Measurements from ENCODE around the gene USP35. TPM values are rescaled to one million over a fixed set of nuclear protein-coding genes. Genes with fewer than 3 reads are reported as not detected.

Gene USP35
- polyA plus RNA-seq, 1 donor: 4.1 TPM

DNA sequence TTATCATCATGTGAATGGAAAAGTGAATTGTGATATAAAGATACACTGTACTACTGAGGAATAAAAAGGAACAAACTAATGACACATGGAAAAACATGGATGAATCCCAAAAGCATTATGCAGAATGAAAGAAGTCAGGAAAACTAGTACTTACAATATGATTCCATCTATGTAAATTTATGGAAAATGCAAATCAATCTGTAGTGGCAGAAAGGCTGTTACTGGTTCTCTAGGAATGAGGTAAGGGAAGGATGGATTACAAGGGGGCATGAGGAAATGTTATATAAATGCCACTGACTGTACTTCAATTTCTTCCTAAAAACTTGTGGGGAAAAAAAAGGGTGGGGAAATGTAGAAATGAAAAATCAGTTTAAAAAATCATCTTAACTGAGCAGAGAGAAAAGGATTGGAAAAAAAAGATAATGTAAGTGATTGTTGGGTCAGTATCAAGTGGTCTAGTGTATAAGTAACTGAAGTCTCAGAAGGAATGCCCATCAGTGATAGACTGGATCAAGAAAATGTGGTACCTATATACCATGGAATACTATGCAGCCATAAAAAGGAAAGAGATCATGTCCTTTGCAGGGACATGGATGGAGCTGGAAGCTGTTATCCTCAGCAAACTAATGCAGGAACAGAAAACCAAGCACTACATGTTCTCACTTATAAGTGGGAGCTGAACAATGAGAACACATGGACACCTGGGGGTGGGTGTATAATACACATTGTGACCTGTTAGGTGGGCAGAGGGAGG is 48.8 kb downstream of the USP35 start:
- no peak for DNase-seq

DNA sequence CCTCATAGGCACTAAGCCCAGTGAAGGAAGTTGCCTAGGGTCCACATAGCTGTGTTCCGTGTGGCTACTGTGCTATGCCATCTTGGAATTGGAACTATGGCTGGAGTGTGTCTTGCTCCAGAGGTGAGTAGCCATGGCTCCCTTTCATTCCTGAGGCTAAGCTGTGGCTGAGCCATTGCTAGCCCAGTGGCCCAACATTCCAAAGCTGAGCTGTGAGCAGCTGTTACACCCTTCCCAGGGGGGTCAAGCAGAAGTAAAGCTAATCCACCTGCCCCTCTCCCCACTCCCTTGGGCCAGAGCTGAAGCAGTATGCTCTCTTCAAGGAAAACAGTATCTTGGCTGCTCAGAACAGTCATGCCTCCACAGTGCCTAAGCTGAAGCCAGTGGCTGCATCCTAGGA is 51.1 kb downstream of the USP35 start:
- DNase-seq: no peak

DNA sequence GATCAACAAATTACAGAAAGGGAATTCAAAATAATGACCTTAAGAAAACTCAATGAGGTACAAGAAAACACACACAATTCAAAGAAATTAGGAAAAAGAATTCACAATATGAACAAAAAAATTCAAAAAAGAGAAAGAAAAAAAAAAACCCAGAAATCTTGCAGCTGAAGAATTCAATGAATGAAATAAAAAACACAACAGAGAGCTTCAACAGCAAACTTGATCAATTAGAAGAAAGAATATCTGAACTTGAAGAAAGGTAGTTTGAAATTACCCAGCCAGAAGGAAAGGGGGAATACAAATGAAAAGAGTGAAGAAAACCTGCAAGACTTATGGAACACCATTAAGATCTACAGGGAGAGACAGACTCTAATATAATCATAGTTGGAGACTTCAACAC is 52.8 kb downstream of the USP35 start:
- no peak for DNase-seq

DNA sequence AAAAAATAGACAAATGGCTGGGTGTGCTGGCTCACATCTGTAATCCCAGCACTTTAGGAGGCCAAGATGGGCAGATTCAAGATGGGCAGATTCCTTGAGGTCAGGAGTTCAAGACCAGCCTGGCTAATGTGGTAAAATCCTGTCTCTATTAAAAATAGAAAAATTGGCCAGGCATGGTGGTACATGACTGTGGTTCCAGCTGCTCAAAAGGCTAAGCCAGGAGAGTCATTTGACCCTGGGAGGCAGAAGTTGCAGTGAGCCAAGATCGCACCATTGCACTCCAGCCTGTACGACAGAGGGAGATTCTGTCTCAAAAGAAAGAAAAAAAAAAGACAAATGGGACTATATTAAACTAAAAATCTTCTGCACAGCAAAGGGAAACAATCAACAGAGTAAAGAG is 55.4 kb downstream of the USP35 start:
- no peak for DNase-seq

DNA sequence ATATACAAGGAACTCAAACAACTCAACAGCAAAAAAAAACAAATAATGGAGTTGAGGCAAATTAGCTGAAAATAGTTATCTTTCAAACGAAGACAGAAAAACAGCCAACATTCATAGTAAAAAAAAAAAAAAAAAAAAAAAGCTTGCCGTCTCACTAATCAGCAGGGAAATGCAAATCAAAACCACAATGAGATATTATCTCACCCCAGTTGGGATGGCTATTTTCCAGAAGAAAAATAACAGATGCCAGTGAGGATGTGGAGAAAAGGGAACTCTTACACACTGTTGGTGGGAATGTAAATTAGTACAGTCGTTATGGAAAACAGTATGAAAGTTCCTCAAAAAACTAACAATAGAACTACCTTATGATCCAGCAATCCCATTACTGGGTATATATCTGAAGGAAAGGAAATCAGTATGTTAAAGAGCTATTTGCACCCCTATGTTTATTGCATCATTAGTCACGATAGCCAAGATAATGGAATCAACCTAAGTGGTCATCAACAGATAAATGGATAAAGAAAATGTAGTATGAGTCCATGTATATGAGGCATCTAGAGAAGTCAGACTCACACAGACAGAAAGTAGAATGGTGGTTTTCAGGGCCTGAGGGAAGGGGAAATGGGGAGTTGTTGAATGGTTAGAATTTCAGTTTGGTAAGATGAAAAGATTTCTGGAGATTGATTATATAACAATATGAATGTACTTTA is 56.0 kb downstream of the USP35 start:
- DNase-seq: no peak

DNA sequence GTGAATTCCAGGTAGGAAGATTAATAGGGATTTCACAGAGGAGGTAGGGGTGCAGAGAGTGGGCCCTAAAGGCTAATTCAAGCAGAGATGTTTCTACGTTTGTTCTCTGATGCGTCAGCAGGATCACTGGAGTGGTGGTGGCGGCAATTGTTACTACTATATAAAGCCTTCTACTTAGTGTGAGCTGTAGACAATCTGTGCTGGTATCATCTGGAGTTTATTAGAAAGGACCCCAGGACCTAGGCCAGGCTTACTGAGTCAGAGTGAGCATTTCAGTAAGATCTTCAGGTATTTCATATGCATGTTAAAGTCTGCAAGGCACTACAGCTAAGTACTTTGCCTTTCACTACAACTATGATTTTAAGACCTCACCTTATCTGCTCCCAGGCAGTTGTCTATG is 59.5 kb downstream of the USP35 start:
- DNase-seq: no peak

DNA sequence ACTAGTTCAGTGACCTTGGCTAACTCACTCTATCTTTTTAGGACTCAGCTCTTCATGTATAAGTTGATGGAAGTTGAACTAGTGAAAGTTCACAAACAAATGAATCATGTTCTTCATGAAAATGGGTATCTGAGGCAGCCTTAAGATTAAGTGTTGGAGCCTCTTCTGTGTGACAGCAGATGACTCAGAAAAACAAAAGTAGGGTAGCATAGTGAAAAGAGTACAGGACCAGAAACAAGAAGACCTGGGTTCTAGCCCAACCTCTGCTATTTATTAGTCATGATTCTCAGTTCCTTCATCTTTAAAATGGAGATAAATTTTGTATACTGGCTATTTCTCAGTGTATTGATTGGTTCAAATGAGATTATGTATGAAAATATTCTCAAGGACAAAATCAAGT is 60.2 kb downstream of the USP35 start:
- no peak for DNase-seq

DNA sequence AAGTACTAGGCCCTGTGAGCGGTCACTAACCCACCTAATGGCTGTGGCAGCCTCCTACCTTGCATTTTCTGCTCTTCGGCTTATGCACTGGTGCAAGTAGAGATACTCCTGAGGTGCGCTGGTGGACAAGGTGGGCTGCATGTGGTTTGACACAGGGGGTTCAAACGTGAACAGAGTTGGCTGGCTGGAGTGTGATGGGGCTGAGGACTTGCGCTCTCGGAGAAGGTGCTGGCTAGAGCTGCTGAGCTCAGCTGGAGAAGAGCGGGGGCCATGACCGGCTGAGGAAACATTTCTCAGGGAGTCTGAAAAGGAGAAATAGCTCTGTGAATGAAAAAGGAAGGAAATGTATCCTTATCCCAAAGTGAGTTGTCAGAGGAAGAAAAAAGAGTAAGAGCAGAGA is 61.4 kb downstream of the USP35 start:
- no peak for DNase-seq

DNA sequence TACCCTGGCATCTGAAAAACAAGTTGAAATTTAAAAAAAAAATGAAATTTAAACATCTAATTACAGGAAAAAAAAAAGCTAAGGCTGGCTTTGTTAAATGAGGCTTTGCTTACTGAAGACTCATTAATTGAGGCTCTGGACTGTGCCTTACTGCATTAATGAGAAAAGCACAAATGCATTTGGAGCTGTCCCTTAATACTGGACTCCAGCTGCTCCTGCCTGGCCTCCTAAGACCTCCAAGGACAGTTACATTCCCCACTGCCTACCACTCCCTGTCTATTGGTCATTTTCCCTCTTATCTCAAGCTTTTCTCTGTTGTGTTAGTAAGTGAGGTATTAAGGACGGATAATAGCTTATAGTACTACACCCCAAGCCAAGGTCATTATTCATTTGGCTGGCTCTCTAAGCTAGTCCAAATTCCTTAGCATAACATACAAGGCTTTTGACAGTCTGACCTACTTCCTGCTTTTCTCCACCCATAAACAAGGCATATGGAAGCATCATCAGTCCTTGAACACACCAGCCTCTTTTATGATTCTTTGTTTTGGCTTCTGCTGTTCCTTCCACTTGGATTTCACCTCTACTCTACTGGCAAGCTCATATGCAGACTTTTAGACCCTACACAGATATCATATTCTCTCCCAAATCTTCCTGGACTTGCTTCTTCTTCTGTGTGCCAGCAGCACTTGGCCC is 62.5 kb downstream of the USP35 start:
- peak; percentile 56 for DNase-seq

DNA sequence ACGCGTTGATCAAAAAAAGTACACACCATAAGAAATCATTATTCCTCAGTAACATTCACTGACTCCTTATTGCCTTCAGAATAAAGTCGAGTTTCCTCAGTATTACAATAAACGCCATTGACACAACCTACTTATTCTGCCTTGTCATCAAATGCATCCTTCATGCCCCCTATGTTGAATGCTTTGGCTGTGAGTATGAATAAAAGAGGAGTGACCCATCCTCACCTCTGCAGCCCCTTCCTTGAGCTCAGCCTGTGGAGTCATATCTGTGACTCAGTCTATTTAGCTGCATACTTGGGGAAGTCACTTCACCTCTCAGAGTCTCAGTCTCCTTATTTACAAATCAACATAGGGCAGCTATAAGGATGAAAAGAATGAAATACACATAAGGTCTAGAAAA is 65.1 kb downstream of the USP35 start:
- no peak for DNase-seq

DNA sequence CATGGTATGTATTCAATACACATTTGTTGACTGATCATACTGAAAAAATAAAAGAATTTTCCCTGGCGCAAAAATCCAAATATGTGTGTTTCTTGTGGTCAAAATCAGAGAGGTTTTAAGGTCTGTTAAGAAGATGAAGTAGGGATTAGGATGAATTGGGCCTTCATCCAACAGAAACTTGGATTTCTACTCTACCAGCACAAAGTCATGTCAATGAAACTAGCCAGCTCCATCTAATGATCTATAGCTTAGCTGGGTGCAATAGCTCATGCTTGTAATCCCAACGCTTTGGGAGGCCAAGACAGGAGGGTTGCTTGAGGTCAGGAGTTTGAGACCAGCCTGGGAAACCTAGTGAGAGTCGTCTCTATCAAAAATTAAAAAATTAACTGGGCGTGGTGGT is 65.5 kb downstream of the USP35 start:
- DNase-seq: no peak

DNA sequence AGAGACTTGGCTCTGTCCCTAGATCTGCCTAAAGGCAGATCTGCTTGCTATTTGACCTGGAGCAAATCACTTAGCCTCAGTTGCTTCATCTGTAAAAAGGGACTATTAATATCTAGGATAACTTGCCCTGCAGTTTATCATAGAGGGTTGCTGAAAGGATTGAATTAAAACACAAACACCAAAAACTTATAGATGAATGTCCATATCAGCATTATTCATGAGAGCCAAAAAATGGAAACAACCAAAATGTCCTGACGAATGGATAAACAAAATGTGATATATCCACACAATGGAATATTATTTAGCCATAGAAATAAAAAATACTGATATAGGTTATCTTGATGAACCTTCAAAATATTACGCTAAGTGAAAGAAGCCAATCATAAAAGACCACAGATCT is 67.2 kb downstream of the USP35 start:
- DNase-seq: no peak

DNA sequence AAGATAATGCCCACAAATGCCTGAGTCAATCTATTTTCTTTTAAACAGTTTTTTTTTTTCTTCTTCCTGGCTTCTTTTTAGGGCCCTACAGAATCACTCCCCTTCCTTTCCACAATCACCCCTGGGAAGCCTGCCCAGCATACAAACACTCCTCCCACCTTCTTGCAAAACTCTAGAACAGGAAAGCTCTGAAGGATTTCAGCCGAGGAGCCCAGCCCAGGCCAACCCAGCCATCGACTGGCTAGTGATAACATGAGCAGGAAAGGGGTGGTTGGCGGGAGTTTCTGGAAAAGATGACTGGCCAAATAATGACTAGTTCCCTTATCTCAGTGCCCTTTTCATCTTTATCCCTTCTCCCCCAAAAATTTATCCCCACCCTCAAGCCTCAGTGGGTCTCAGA is 68.2 kb downstream of the USP35 start:
- DNase-seq: no peak

DNA sequence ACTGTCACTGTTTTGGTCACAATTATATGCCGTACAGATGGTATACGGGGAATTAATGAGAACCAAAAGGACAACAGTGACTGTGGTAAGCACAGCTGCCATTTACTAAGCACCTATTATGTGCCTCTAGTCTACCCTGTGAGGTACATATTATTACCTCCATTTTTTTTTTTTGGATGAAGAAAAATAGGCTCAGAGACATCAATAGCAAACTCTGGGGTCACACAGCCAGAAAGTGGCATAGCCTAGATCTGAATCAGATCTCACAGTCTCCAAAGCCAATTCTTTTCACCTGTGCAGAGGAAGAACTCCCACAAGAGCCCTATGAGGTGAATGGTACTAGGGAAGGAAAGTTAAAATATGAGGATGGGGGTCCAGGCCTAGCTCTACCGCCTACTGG is 68.9 kb downstream of the USP35 start:
- no peak for DNase-seq

DNA sequence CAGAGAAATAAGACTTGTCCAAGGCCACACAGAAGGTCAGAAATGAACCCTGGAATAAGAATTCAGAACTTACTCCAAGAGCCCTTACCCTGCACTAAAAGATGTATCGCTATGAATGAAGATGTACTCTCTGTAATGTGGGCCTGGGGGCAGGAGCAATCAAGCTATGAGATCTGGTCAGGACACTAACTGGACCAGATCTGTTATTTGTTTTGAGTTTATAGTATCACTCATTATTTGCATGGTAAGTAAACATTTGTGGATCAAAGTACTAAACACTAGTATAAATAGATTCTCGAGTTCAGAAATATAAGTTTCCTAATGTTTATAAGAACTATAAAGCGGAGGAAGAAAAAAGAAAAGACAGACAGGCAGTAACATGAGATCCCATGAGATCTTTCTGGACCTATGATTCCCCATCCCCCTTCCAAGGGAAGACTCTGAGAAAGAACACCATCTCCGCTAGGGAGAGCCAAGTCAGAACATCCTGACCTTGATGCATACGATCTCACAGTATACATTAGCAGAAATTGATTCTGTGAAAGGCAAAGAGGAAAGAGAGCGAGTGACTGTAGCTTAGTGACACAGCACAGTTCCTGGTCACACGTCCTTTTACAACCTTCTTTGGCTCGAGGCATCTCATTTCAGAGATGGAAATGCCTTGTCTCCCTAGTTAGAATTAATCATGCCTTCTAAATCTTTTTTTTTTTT is 71.2 kb downstream of the USP35 start:
- no peak for DNase-seq

DNA sequence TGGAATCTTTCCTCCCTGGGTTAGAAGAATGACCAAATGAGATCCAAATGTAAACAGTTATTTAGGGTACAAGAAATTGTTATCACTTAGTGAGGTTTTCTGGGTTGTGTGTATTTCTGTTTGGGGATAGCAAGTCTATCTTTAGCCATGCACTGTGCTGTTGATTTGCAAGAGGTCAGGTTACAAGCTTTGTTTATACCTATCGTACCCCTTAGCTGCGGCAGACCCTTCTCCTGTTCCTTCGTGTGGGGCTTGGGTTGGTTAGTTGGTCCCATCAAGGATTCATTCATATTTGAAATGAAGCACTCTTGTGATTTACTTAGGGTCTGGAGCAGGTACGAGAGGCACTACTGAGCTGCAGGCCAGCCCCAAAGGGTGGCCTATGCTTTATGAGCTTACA is 72.6 kb downstream of the USP35 start:
- DNase-seq: no peak

DNA sequence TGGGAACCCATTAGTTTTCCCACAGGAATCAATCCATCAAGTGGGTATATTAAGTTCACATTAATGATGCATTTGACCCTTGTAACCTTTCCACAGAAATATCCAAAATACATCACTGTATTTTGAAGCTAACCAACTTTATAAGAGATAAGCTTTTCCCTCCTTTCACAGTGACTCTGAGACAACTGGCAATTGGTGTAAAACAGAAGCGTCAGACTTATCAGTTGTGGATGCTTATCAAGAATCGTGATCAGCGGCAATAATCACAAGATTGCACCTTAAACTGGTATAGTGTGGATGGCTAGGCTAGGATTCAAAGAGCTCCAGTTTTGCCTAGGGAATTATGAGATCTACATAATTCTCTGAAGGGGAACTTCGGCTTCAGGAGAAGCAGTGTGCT is 73.1 kb downstream of the USP35 start:
- no peak for DNase-seq

DNA sequence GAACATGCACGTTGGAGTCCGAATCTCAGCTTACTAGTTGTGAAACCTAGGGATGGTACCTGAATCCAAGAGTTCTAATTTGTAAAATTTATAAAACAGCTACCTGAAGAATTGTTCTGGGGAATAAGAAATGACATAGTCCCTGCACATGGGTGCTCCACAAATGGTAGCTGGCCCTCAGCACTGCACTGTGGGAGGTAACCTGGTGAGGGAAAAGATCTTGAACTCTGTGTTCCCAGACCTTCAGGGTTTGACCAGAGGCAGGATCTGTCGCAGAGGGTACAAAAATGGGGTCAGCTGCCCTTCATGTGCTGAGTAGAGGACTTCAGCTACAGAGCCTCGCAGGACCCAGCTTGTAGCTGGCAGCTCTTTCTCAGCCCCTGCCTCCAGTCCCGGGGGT is 73.5 kb downstream of the USP35 start:
- DNase-seq: no peak

DNA sequence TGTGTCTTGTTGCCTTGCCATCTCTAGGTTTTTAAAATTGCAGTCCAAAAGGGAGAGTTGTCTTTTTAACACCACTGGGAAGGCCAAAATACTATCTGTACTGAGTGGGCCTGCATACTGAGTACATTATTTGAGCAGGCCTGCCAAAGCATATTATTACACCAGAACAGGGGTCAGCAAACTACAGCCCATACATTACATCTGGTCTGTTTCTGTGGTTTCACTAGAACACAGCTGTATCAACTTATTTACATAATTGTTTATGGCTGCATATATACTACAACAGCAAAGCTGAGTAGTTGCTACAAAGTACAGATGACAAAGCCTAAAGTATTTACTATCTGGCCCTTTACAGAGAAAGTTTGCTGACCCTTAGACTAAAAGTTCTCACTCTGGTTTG is 74.0 kb downstream of the USP35 start:
- DNase-seq: no peak
